ENCODE measurements around the gene SREK1IP1.

Gene SREK1IP1

DNA sequence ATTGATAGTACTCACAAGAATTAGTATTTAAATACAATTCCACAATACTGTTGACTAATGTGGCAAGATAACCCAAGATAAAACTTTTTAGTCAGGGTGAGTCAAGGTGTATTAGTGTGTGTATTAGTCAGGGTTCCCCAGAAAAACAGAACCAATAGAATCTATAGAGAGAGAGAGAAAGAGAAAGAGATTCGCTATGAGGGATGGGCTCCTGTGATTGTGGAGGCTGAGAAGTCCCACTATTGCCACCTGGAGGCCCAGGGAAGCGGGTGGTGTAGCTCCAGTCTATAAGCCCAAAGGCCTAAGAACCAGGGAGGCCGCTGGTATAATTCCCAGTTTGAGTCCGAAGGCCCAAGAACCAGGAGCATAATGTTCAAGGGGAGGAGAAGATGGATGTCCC is 88.2 kb downstream of the SREK1IP1 start:
- DNase-seq, result no peak

DNA sequence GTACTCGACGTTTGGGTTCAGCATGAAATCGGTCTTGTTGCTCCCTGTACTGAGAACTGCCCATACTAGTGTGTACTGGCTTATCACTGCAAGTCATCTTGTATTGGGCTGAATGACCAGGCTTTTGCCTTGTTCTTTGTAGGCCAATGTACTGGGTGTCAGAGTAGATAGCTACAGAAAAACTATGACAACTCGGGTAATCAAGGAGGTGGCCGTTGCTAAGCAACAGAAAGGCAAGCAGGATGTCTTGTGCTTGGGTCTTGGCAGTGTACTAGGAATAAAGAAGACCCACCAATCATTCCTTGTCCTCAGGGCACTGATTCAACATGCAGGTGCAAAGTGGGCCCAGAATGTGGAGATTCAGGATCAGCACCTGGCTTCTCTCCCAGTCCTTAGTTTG is 90.1 kb downstream of the SREK1IP1 start:
- no peak for DNase-seq

DNA sequence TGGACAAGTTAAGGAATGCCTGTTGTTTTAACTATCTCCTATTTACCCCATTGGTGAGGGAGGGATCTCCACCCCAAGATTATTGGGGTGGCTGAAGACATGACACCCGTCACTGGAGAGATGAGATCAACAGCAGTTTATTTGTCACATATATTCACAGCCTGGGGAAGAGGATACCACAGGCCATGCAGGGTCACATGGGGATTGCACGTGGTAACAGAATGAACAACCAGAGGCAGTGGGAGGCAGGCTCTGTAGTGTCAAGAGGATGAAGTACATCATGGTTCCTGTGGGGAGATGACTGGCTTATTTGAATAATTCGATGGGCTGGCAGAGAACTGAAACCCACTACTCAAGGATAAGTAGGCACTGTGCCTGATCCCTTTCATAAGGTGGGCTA is 96.8 kb downstream of the SREK1IP1 start:
- no peak for DNase-seq

DNA sequence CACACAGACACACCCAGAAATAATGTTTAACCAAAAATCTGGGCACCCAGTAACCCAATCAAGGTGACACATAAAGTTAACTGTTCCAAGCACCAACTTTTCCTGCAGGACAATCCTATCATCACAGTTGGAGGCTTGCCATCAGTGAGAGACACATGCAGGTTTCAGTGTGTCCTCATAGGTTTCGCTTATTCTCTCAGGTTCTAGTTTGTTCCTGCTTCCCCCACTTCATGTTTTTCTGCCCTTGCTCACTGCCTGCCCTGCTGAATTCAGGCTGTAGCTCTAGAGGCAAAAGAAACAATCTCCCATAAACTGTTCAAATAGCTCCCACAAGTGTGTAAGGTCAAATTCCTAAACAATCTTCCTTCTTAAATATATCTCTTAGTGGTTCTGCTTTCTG is 98.2 kb downstream of the SREK1IP1 start:
- DNase-seq, result no peak

Data from NCI-H226 (cell line).